Measurements from ENCODE around the gene SAMD13. TPM values are rescaled to one million over a fixed set of nuclear protein-coding genes. Genes with fewer than 3 reads are reported as not detected.

The SAMD13 gene
- polyA plus RNA-seq, 1 of the 3 experiments (the other 2 are of a cell fraction): 1.3 TPM

- CTCF ChIA-PET: no interaction called here
- Histone ChIP-seq H3K36me3 (replicated peaks in 1 of 2; ENCODE audit: control insufficient read depth in 1 of 2, insufficient read depth in 2 of 2, low read length in 1 of 2) (no peaks in the 10 kb centered on the region), H2AFZ (ENCODE audit: low read depth) (no peak overlapping the region), H3K4me3 (ENCODE audit: low read depth in 2 of 2, low read length in 1 of 2) (no peak overlapping the region), H3K79me2 (ENCODE audit: insufficient read depth) (no peaks in the 10 kb centered on the region), H3K9me2 (no peaks in the 10 kb centered on the region), H3K27ac (ENCODE audit: low read depth in 2 of 2, low read length in 1 of 2) (no peak overlapping the region), H4K20me1 (ENCODE audit: insufficient read depth) (no peaks in the 10 kb centered on the region), H3K27me3 (ENCODE audit: insufficient read depth) (no peaks in the 10 kb centered on the region), H3K9me3 (no peaks in the 10 kb centered on the region), H3K9ac (no peak overlapping the region), H3F3A (replicated peaks; ENCODE audit: insufficient read depth) (no peaks in the 10 kb centered on the region), H3K4me1 (ENCODE audit: control insufficient read depth in 1 of 2, insufficient read depth in 2 of 2, low read depth in 1 of 2, low read length in 1 of 2) (peaks cover 0 to 3% of the 10 kb centered on the region in 2 experiments; a peak in 2 of 4 replicates), H3K4me2 (no peak overlapping the region)
- TF ChIP-seq EP300 (IDR thresholded peaks at IDR 0.05; ENCODE audit: borderline replicate concordance in 1 of 2, low read depth in 1 of 2, low read length in 1 of 2): no peak
- POLR2A ChIA-PET: no interaction called here
- DNase-seq: no peak
- 61% methylated on average over 1 of the region's 1 CpG for WGBS (ENCODE audit: low lambda C conversion rate)
Measured at GRCh38 chr1:84385347-84385746, 83.8 kb downstream of the SAMD13 start.

- Histone ChIP-seq H3K9me2 (no peaks in the 10 kb centered on the region), H3K4me3 (ENCODE audit: low read depth in 2 of 2, low read length in 1 of 2) (no peak overlapping the region), H3K9ac (no peak overlapping the region), H2AFZ (ENCODE audit: low read depth) (no peak overlapping the region), H3K27ac (ENCODE audit: low read depth in 2 of 2, low read length in 1 of 2) (no peak overlapping the region), H3K36me3 (replicated peaks in 1 of 2; ENCODE audit: control insufficient read depth in 1 of 2, insufficient read depth in 2 of 2, low read length in 1 of 2) (no peaks in the 10 kb centered on the region), H3K4me2 (no peak overlapping the region), H4K20me1 (ENCODE audit: insufficient read depth) (no peaks in the 10 kb centered on the region), H3K4me1 (ENCODE audit: control insufficient read depth in 1 of 2, insufficient read depth in 2 of 2, low read depth in 1 of 2, low read length in 1 of 2) (peaks cover 0 to 3% of the 10 kb centered on the region in 2 experiments; a peak in 2 of 4 replicates), H3K79me2 (ENCODE audit: insufficient read depth) (no peaks in the 10 kb centered on the region), H3K9me3 (no peaks in the 10 kb centered on the region), H3K27me3 (ENCODE audit: insufficient read depth) (no peaks in the 10 kb centered on the region), H3F3A (replicated peaks; ENCODE audit: insufficient read depth) (no peaks in the 10 kb centered on the region)
- no peak for TF ChIP-seq FOSL2 (IDR thresholded peaks at IDR 0.05; ENCODE audit: borderline replicate concordance, low read depth)
- no peak for TF ChIP-seq POLR2AphosphoS5 (IDR thresholded peaks at IDR 0.05; ENCODE audit: low read depth, low read length)
- TF ChIP-seq ELF1 (IDR thresholded peaks at IDR 0.05): no peak
- TF ChIP-seq MXI1 (IDR thresholded peaks at IDR 0.05; ENCODE audit: low read depth, low read length): no peak
- TF ChIP-seq MAX (IDR thresholded peaks at IDR 0.05; ENCODE audit: low read depth): no peak
- TF ChIP-seq RFX5 (IDR thresholded peaks at IDR 0.05; ENCODE audit: low read length): no peak
- no peak for TF ChIP-seq REST (IDR thresholded peaks at IDR 0.05; ENCODE audit: low read depth, low read length)
- TF ChIP-seq PBX3 (IDR thresholded peaks at IDR 0.05): no peak
- no peak for TF ChIP-seq GABPA (IDR thresholded peaks at IDR 0.05; ENCODE audit: low read depth)
- TF ChIP-seq YY1 (IDR thresholded peaks at IDR 0.05; ENCODE audit: low read depth): no peak
- no peak for TF ChIP-seq USF1 (IDR thresholded peaks at IDR 0.05; ENCODE audit: borderline replicate concordance, low read depth)
- no peak for TF ChIP-seq SIN3A (IDR thresholded peaks at IDR 0.05; ENCODE audit: borderline replicate concordance, low read depth, low read length)
- TF ChIP-seq TCF12 (IDR thresholded peaks at IDR 0.05): no peak
- no peak for TF ChIP-seq ZBTB33 (IDR thresholded peaks at IDR 0.05; ENCODE audit: borderline replicate concordance, low read depth)
- TF ChIP-seq FOXJ3 (CRISPR knock-in tag; IDR thresholded peaks at IDR 0.05): no peak
- TF ChIP-seq JUND (IDR thresholded peaks at IDR 0.05): no peak
- TF ChIP-seq FOXM1 (IDR thresholded peaks at IDR 0.05; ENCODE audit: low read depth): no peak
- no peak for TF ChIP-seq GATA2 (CRISPR knock-in tag; IDR thresholded peaks at IDR 0.05)
- no peak for TF ChIP-seq EZH2phosphoT487 (IDR thresholded peaks at IDR 0.05; ENCODE audit: borderline replicate concordance, low read depth)
- POLR2A ChIA-PET: interaction anchor here (0.6 kb wide), 1 partner anchor 392 kb away, joined by 4 read pairs; no protein-coding TSS in a partner anchor
- CTCF ChIA-PET: no interaction called here
- DNase-seq: no peak
- 81% methylated on average over 5 of the region's 5 CpGs for WGBS (ENCODE audit: low lambda C conversion rate)
Measured at GRCh38 chr1:84386716-84387479, 85.4 kb downstream of the SAMD13 start.

Data from SK-N-SH (cell line).